ENCODE results near the gene KRTAP6-3. TPM values are rescaled to one million over a fixed set of nuclear protein-coding genes. Genes with fewer than 3 reads are reported as not detected.

Gene KRTAP6-3
- total RNA-seq, 1 donor from 2014 or later: not detected

GRCh38 chr21:30600787-30601186, 8.5 kb downstream of the KRTAP6-3 start, which contains the start of gene KRTAP22-1:
Gene KRTAP22-1 (plus strand): TSS chr21:30601087.
- Mint-ChIP-seq H3K4me3 (ENCODE audit: unreplicated experiment) (no peak within 1 kb of the TSS), H3K4me1 (ENCODE audit: unreplicated experiment) (no peaks in the 10 kb centered on the region), H3K27me3 (ENCODE audit: unreplicated experiment) (no peaks in the 10 kb centered on the region), H3K27ac (ENCODE audit: unreplicated experiment) (no peak within 1 kb of the TSS), H3K9me3 (ENCODE audit: unreplicated experiment) (peaks cover 5% of the 10 kb centered on the region), H3K36me3 (ENCODE audit: unreplicated experiment) (no peaks in the 10 kb centered on the region)
- no peak for DNase-seq (ENCODE audit: extremely low spot score, unreplicated experiment)
- TF ChIP-seq CTCF (IDR thresholded peaks at IDR 0.05): no peak

- Mint-ChIP-seq H3K4me3 (ENCODE audit: unreplicated experiment) (no peak overlapping the region), H3K36me3 (ENCODE audit: unreplicated experiment) (no peaks in the 10 kb centered on the region), H3K27ac (ENCODE audit: unreplicated experiment) (no peak overlapping the region), H3K9me3 (ENCODE audit: unreplicated experiment) (peaks cover 7% of the 10 kb centered on the region), H3K27me3 (ENCODE audit: unreplicated experiment) (no peaks in the 10 kb centered on the region), H3K4me1 (ENCODE audit: unreplicated experiment) (no peaks in the 10 kb centered on the region)
- no peak for TF ChIP-seq CTCF (IDR thresholded peaks at IDR 0.05)
- no peak for DNase-seq (ENCODE audit: extremely low spot score, unreplicated experiment)
Measured at GRCh38 chr21:30605968-30606367, 13.7 kb downstream of the KRTAP6-3 start.

- H3K4me1 Mint-ChIP-seq (ENCODE audit: unreplicated experiment): peaks cover 1% of the 10 kb centered on the region
- no peaks in the 10 kb centered on the region for H3K27me3 Mint-ChIP-seq (ENCODE audit: unreplicated experiment)
- H3K27ac Mint-ChIP-seq (ENCODE audit: unreplicated experiment): no peak overlapping the region
- TF ChIP-seq CTCF (IDR thresholded peaks at IDR 0.05): no peak
- DNase-seq (ENCODE audit: extremely low spot score, unreplicated experiment): no peak
- peaks cover 12% of the 10 kb centered on the region for H3K9me3 Mint-ChIP-seq (ENCODE audit: unreplicated experiment)
- no peaks in the 10 kb centered on the region for H3K36me3 Mint-ChIP-seq (ENCODE audit: unreplicated experiment)
- no peak overlapping the region for H3K4me3 Mint-ChIP-seq (ENCODE audit: unreplicated experiment)
Measured at GRCh38 chr21:30612132-30612531, 19.9 kb downstream of the KRTAP6-3 start.

- Mint-ChIP-seq H3K27me3 (ENCODE audit: unreplicated experiment) (no peaks in the 10 kb centered on the region), H3K36me3 (ENCODE audit: unreplicated experiment) (no peaks in the 10 kb centered on the region), H3K4me1 (ENCODE audit: unreplicated experiment) (peaks cover 1% of the 10 kb centered on the region), H3K9me3 (ENCODE audit: unreplicated experiment) (peaks cover 10% of the 10 kb centered on the region), H3K27ac (ENCODE audit: unreplicated experiment) (no peak within 1 kb of the TSS), H3K4me3 (ENCODE audit: unreplicated experiment) (no peak within 1 kb of the TSS)
- no peak for TF ChIP-seq CTCF (IDR thresholded peaks at IDR 0.05)
- no peak for DNase-seq (ENCODE audit: extremely low spot score, unreplicated experiment)
Measured at GRCh38 chr21:30613836-30614235, 21.6 kb downstream of the KRTAP6-3 start, which contains the start of gene KRTAP6-1. Gene KRTAP6-1 (minus strand): TSS chr21:30613930. CDS start chr21:30613904, 26 bp downstream.

- H3K27me3 Mint-ChIP-seq (ENCODE audit: unreplicated experiment): no peaks in the 10 kb centered on the region
- H3K4me1 Mint-ChIP-seq (ENCODE audit: unreplicated experiment): peaks cover 3% of the 10 kb centered on the region
- no peak for TF ChIP-seq CTCF (IDR thresholded peaks at IDR 0.05)
- peaks cover 13% of the 10 kb centered on the region for H3K9me3 Mint-ChIP-seq (ENCODE audit: unreplicated experiment)
- H3K36me3 Mint-ChIP-seq (ENCODE audit: unreplicated experiment): no peaks in the 10 kb centered on the region
- no peak overlapping the region for H3K4me3 Mint-ChIP-seq (ENCODE audit: unreplicated experiment)
- H3K27ac Mint-ChIP-seq (ENCODE audit: unreplicated experiment): no peak overlapping the region
- no peak for DNase-seq (ENCODE audit: extremely low spot score, unreplicated experiment)
Measured at GRCh38 chr21:30615199-30615598, 23.0 kb downstream of the KRTAP6-3 start.

All from osteocyte (in vitro differentiated cells).